HEK293 (cell line): ENCODE results near the gene AQP9.

Source experiments
- CTCF ChIA-PET: fragments of 350-600 bp; formaldehyde crosslinking; extraction: SDS; loops from one replicate; lab custom pipeline; 2021; ENCODE audit warnings: antibody characterized with exemption; lab: Yijun Ruan, JAX
- POLR2A ChIA-PET: fragments of 300-600 bp; formaldehyde crosslinking; extraction: SDS; loops from one replicate; lab custom pipeline; 2020; ENCODE audit warnings: antibody characterized with exemption, inconsistent platforms; lab: Yijun Ruan, JAX
- H3K27ac ChIP-seq: fragments of 200-500 bp; sonication (Bioruptor generic); 2 replicates; pipeline ENCODE4 v1.5.1; 2014; ENCODE audit warnings: low read depth, low read length, control low read depth, inconsistent platforms; ENCODE audit errors: extremely low read depth
- H3K36me3 ChIP-seq, 2 experiments: fragments of 200-500 bp in 1 of 2; sonication (Bioruptor generic) in 1 of 2; 1 replicate in 1 of 2; 2 replicates in 1 of 2; pipeline ENCODE4 v1.5.1; 2014 to 2017; ENCODE audit warnings: inconsistent platforms in 2 of 2, low read length in 2 of 2; ENCODE audit not compliant: control insufficient read depth in 2 of 2, insufficient read depth in 1 of 2
- H3K4me1 ChIP-seq: fragments of 200-500 bp; sonication (Bioruptor generic); 2 replicates; pipeline ENCODE4 v1.5.1; 2014; ENCODE audit warnings: mild to moderate bottlenecking, low read length, inconsistent platforms; ENCODE audit not compliant: control insufficient read depth, insufficient read depth
- H3K4me3 ChIP-seq: 2 replicates; pipeline ENCODE4 v1.5.1; 2011; ENCODE audit warnings: low read depth, mild to moderate bottlenecking, control low read depth, low read length, moderate library complexity
- H3K9me3 ChIP-seq: fragments of 200-500 bp; sonication (Bioruptor generic); 2 replicates; pipeline ENCODE4 v1.5.1; 2014; ENCODE audit warnings: low read depth, low read length, inconsistent platforms; ENCODE audit not compliant: control insufficient read depth, insufficient read depth
- GLI4 ChIP-seq: fragments of 450-650 bp; formaldehyde crosslinking; IDR thresholded peaks from 2 replicates; pipeline ENCODE4 v1.5.1; 2016; ENCODE audit warnings: missing biosample characterization, missing genetic modification characterization
- HOXC10 ChIP-seq: sonication (generic); formaldehyde crosslinking; IDR thresholded peaks from 2 replicates; pipeline ENCODE4 v1.8.1; 2023; ENCODE audit warnings: mild to moderate bottlenecking, missing genetic modification reagents
- KLF10 ChIP-seq: fragments of 450-650 bp; IDR thresholded peaks from 2 replicates; pipeline ENCODE4 v1.5.1; 2018; ENCODE audit warnings: missing biosample characterization, mild to moderate bottlenecking, missing genetic modification characterization
- KLF16 ChIP-seq: fragments of 450-650 bp; formaldehyde crosslinking; IDR thresholded peaks from 2 replicates; pipeline ENCODE4 v1.5.1; 2017; ENCODE audit warnings: missing biosample characterization, missing genetic modification characterization
- MYNN ChIP-seq: fragments of 450-650 bp; formaldehyde crosslinking; IDR thresholded peaks from 2 replicates; pipeline ENCODE4 v1.5.1; 2016; ENCODE audit warnings: missing biosample characterization, missing genetic modification characterization, borderline replicate concordance
- RBAK ChIP-seq: fragments of 450-650 bp; formaldehyde crosslinking; IDR thresholded peaks from 2 replicates; pipeline ENCODE4 v1.5.1; 2016; ENCODE audit warnings: missing biosample characterization, missing genetic modification characterization
- SETDB1 ChIP-seq: IDR thresholded peaks from one replicate; pipeline ENCODE4 v1.6.1; 2017; ENCODE audit warnings: mild to moderate bottlenecking, low read length, moderate library complexity, mixed read lengths; ENCODE audit not compliant: insufficient read length
- ZBTB20 ChIP-seq: fragments of 450-650 bp; formaldehyde crosslinking; IDR thresholded peaks from 2 replicates; pipeline ENCODE4 v1.5.1; 2016; ENCODE audit warnings: missing biosample characterization, missing genetic modification characterization
- ZBTB7A ChIP-seq: fragments of 450-650 bp; formaldehyde crosslinking; IDR thresholded peaks from 2 replicates; pipeline ENCODE4 v1.5.1; 2016; ENCODE audit warnings: low read depth, missing biosample characterization, missing genetic modification characterization
- ZNF10 ChIP-seq: fragments of 450-650 bp; formaldehyde crosslinking; IDR thresholded peaks from 2 replicates; pipeline ENCODE4 v1.5.1; 2017; ENCODE audit warnings: missing biosample characterization, missing genetic modification characterization
- ZNF112 ChIP-seq: fragments of 450-650 bp; formaldehyde crosslinking; IDR thresholded peaks from 2 replicates; pipeline ENCODE4 v1.5.0; 2017; ENCODE audit warnings: missing biosample characterization, missing genetic modification characterization
- ZNF114 ChIP-seq: fragments of 450-650 bp; formaldehyde crosslinking; IDR thresholded peaks from 2 replicates; pipeline ENCODE4 v1.5.0; 2017; ENCODE audit warnings: missing biosample characterization, missing genetic modification characterization
- ZNF146 ChIP-seq: fragments of 450-650 bp; formaldehyde crosslinking; IDR thresholded peaks from 2 replicates; pipeline ENCODE4 v1.5.1; 2016; ENCODE audit warnings: missing biosample characterization, missing genetic modification characterization
- ZNF175 ChIP-seq: fragments of 450-650 bp; formaldehyde crosslinking; IDR thresholded peaks from 2 replicates; pipeline ENCODE4 v1.5.1; 2016; ENCODE audit warnings: missing biosample characterization, missing genetic modification characterization
- ZNF239 ChIP-seq: fragments of 450-650 bp; formaldehyde crosslinking; IDR thresholded peaks from 2 replicates; pipeline ENCODE4 v1.5.1; 2016; ENCODE audit warnings: missing biosample characterization, missing genetic modification characterization
- ZNF335 ChIP-seq: fragments of 450-650 bp; formaldehyde crosslinking; conservative IDR thresholded peaks from 2 replicates; pipeline ENCODE4 v1.5.1; 2016; ENCODE audit warnings: missing biosample characterization, missing genetic modification characterization
- ZNF404 ChIP-seq: fragments of 450-650 bp; formaldehyde crosslinking; IDR thresholded peaks from 2 replicates; pipeline ENCODE4 v1.5.1; 2017; ENCODE audit warnings: missing biosample characterization, missing genetic modification characterization
- ZNF585B ChIP-seq: fragments of 450-650 bp; formaldehyde crosslinking; IDR thresholded peaks from 2 replicates; pipeline ENCODE4 v1.5.1; 2016; ENCODE audit warnings: missing biosample characterization, missing genetic modification characterization
- ZNF76 ChIP-seq: fragments of 450-650 bp; formaldehyde crosslinking; IDR thresholded peaks from 2 replicates; pipeline ENCODE4; 2016; ENCODE audit warnings: low read depth, missing biosample characterization, missing genetic modification characterization, borderline replicate concordance
- ZNF768 ChIP-seq: fragments of 450-650 bp; formaldehyde crosslinking; IDR thresholded peaks from 2 replicates; pipeline ENCODE4 v1.5.1; 2018; ENCODE audit warnings: missing biosample characterization, mild to moderate bottlenecking, missing genetic modification characterization
- ZNF791 ChIP-seq: fragments of 450-650 bp; formaldehyde crosslinking; IDR thresholded peaks from 2 replicates; pipeline ENCODE4 v1.5.1; 2016; ENCODE audit warnings: missing biosample characterization, missing genetic modification characterization
- TF ChIP-seq, protein P1 (sequence below): fragments of 450-650 bp; formaldehyde crosslinking; IDR thresholded peaks from 2 replicates; pipeline ENCODE4 v1.5.1; 2017; ENCODE audit warnings: missing biosample characterization, missing genetic modification characterization
- TF ChIP-seq, protein P2 (sequence below): fragments of 450-650 bp; formaldehyde crosslinking; IDR thresholded peaks from 2 replicates; pipeline ENCODE4 v1.5.1; 2016; ENCODE audit warnings: missing biosample characterization, missing genetic modification characterization
- TF ChIP-seq, protein P3 (sequence below): fragments of 450-650 bp; formaldehyde crosslinking; IDR thresholded peaks from 2 replicates; pipeline ENCODE4 v1.5.1; 2016; ENCODE audit warnings: missing biosample characterization, missing genetic modification characterization
- TF ChIP-seq, protein P4 (sequence below): fragments of 450-650 bp; formaldehyde crosslinking; IDR thresholded peaks from 2 replicates; pipeline ENCODE4 v1.5.1; 2016; ENCODE audit warnings: missing biosample characterization, missing genetic modification characterization, low read depth
- TF ChIP-seq, protein P5 (sequence below): fragments of 450-650 bp; formaldehyde crosslinking; IDR thresholded peaks from 2 replicates; pipeline ENCODE4 v1.5.1; 2016; ENCODE audit warnings: missing biosample characterization, missing genetic modification characterization

The AQP9 gene

DNA sequence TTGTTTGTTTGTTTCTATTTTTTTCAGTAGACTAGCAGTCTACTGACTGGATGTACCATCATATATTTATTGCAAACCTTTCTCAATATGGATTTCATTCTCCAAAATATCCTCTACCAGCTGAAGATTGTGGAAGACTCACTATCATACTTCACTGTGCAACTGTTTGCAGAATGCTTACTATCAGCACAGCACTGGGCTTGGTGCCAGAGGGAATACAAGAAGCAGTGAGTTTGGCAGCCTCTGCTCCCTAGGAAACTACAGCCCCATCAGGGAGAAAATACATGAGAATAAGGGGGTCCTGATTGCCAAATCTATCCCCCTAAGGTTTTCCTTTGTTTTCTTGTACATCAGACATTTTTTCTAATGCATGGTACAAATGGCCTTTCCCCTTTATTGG lies 27.5 kb downstream of the AQP9 start (continued):
- TF ChIP-seq SETDB1 (no peak), KLF10 (tag by site-specific recombination) (no peak), ZNF768 (tag by site-specific recombination) (no peak), ZBTB20 (tag by site-specific recombination) (no peak), ZNF175 (no peak)
- TF ChIP-seq, protein P1, sequence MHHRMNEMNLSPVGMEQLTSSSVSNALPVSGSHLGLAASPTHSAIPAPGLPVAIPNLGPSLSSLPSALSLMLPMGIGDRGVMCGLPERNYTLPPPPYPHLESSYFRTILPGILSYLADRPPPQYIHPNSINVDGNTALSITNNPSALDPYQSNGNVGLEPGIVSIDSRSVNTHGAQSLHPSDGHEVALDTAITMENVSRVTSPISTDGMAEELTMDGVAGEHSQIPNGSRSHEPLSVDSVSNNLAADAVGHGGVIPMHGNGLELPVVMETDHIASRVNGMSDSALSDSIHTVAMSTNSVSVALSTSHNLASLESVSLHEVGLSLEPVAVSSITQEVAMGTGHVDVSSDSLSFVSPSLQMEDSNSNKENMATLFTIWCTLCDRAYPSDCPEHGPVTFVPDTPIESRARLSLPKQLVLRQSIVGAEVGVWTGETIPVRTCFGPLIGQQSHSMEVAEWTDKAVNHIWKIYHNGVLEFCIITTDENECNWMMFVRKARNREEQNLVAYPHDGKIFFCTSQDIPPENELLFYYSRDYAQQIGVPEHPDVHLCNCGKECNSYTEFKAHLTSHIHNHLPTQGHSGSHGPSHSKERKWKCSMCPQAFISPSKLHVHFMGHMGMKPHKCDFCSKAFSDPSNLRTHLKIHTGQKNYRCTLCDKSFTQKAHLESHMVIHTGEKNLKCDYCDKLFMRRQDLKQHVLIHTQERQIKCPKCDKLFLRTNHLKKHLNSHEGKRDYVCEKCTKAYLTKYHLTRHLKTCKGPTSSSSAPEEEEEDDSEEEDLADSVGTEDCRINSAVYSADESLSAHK (tag by site-specific recombination) = no peak

DNA sequence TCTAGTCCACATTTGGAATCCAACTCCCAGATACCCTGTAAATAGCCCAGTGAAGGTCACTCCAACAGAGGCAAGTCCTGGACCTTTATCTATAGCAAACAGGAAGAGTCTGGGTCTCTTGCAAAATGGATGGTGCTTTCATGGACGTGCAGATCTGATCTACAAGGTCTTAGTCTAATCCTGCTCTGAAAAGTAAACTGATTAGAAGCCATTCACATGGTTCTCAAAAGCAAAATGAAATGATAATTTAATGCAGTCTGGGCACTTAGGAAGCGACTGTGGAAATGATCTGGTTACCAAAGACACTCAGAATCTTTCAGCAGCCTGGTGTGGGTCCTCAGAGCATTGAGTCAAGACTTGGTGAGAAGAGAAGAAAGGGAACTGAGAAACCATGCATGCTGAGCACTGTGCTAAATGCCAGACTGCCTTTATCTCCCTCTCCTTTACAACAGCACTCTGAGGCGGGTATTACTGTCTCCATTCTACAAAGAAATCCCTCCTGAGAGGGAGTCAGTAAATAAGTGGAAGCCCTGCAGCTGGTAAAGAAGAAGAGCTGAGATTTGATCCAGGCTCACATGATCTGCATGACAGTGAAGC lies 29.0 kb downstream of the AQP9 start:
- POLR2A ChIA-PET = no interaction called here
- Histone ChIP-seq H3K36me3 (no peaks in the 10 kb centered on the region), H3K27ac (no peak overlapping the region), H3K4me3 (no peak overlapping the region), H3K4me1 (peaks cover 3% of the 10 kb centered on the region; the same call in 1 of the 2 replicates), H3K9me3 (no peaks in the 10 kb centered on the region)
- TF ChIP-seq ZNF114 (tag by site-specific recombination) (no peak), ZNF791 (tag by site-specific recombination) (no peak), GLI4 (no peak), ZNF585B (no peak), ZNF404 (tag by site-specific recombination) (no peak), ZNF10 (tag by site-specific recombination) (no peak), RBAK (tag by site-specific recombination) (no peak), KLF16 (tag by site-specific recombination) (no peak), HOXC10 (CRISPR knock-in tag) (no peak), MYNN (tag by site-specific recombination) (no peak), ZNF335 (tag by site-specific recombination) (no peak), ZNF112 (tag by site-specific recombination) (no peak), ZNF146 (no peak), ZNF239 (tag by site-specific recombination) (no peak), ZBTB7A (tag by site-specific recombination) (no peak), ZNF76 (no peak)
- TF ChIP-seq, protein P2, sequence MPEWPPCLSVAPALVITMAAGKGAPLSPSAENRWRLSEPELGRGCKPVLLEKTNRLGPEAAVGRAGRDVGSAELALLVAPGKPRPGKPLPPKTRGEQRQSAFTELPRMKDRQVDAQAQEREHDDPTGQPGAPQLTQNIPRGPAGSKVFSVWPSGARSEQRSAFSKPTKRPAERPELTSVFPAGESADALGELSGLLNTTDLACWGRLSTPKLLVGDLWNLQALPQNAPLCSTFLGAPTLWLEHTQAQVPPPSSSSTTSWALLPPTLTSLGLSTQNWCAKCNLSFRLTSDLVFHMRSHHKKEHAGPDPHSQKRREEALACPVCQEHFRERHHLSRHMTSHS (tag by site-specific recombination) = no peak
- TF ChIP-seq, protein P3, sequence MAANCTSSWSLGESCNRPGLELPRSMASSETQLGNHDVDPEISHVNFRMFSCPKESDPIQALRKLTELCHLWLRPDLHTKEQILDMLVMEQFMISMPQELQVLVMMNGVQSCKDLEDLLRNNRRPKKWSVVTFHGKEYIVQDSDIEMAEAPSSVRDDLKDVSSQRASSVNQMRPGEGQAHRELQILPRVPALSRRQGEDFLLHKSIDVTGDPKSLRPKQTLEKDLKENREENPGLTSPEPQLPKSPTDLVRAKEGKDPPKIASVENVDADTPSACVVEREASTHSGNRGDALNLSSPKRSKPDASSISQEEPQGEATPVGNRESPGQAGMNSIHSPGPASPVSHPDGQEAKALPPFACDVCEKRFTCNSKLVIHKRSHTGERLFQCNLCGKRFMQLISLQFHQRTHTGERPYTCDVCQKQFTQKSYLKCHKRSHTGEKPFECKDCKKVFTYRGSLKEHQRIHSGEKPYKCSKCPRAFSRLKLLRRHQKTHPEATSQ (tag by site-specific recombination) = no peak
- TF ChIP-seq, protein P4, sequence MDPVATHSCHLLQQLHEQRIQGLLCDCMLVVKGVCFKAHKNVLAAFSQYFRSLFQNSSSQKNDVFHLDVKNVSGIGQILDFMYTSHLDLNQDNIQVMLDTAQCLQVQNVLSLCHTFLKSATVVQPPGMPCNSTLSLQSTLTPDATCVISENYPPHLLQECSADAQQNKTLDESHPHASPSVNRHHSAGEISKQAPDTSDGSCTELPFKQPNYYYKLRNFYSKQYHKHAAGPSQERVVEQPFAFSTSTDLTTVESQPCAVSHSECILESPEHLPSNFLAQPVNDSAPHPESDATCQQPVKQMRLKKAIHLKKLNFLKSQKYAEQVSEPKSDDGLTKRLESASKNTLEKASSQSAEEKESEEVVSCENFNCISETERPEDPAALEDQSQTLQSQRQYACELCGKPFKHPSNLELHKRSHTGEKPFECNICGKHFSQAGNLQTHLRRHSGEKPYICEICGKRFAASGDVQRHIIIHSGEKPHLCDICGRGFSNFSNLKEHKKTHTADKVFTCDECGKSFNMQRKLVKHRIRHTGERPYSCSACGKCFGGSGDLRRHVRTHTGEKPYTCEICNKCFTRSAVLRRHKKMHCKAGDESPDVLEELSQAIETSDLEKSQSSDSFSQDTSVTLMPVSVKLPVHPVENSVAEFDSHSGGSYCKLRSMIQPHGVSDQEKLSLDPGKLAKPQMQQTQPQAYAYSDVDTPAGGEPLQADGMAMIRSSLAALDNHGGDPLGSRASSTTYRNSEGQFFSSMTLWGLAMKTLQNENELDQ (tag by site-specific recombination) = no peak
- TF ChIP-seq, protein P5, sequence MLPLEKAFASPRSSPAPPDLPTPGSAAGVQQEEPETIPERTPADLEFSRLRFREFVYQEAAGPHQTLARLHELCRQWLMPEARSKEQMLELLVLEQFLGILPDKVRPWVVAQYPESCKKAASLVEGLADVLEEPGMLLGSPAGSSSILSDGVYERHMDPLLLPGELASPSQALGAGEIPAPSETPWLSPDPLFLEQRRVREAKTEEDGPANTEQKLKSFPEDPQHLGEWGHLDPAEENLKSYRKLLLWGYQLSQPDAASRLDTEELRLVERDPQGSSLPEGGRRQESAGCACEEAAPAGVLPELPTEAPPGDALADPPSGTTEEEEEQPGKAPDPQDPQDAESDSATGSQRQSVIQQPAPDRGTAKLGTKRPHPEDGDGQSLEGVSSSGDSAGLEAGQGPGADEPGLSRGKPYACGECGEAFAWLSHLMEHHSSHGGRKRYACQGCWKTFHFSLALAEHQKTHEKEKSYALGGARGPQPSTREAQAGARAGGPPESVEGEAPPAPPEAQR (tag by site-specific recombination) = no peak
- CTCF ChIA-PET = interaction anchor here (0.6 kb wide), 1 partner anchor 436 kb away, joined by 3 read pairs; no protein-coding TSS in a partner anchor
